Measurements from ENCODE around the gene RRP12.

DNA sequence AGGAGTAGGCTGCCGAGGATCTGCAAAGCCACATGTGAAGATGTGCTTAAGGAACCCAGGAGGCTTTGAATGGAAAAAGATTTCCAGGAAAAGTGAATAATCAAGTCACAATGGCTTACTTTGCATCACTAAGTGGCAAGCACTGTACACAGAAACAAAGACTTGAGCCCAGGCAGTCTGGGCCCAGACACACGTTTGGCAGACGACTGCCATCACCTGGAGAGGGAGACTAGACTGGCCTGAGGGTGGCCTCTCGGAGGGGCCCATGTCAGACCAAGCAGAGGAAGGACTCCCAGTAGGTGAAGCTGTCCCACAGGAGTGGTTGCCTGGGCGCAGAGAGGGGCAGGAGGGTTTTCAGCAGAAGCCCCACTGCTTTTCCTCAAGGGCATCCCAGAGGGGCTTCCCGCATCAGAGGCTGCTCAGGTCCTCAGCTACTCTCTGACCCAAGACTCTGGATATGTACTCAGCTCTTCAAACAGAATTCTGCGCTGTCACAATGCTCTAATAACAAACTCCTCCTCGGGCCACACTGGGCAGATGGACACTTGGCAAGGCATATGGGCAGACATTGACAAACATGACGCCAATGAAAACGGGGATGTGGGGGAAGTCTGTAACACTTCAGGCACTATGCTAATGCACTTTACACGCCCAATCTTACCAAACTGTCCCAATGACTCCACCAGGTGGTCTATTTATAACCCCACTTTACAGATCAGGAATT lies 38.7 kb downstream of the RRP12 start:
- TF ChIP-seq, protein P1, sequence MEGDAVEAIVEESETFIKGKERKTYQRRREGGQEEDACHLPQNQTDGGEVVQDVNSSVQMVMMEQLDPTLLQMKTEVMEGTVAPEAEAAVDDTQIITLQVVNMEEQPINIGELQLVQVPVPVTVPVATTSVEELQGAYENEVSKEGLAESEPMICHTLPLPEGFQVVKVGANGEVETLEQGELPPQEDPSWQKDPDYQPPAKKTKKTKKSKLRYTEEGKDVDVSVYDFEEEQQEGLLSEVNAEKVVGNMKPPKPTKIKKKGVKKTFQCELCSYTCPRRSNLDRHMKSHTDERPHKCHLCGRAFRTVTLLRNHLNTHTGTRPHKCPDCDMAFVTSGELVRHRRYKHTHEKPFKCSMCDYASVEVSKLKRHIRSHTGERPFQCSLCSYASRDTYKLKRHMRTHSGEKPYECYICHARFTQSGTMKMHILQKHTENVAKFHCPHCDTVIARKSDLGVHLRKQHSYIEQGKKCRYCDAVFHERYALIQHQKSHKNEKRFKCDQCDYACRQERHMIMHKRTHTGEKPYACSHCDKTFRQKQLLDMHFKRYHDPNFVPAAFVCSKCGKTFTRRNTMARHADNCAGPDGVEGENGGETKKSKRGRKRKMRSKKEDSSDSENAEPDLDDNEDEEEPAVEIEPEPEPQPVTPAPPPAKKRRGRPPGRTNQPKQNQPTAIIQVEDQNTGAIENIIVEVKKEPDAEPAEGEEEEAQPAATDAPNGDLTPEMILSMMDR (IDR thresholded peaks at IDR 0.05): no peak
- TF ChIP-seq POLR2A (IDR thresholded peaks at IDR 0.05): no peak

Measured in heart left ventricle (tissue), 13 donors.